SK-MEL-5 (cell line): Measurements from ENCODE around the gene ZNF584. TPM values are rescaled to one million over a fixed set of nuclear protein-coding genes. Genes with fewer than 3 reads are reported as not detected.
"Not testable (repeated sequence)": the region's sequence is repeated elsewhere in the genome, so short reads cannot be mapped to it uniquely, and the experiment has no call there.

ENCODE experiments used
- DNase-seq: peaks from one replicate; pipeline ENCODE4 v3.0.0-alpha.2; 2016; ENCODE audit warnings: low read depth, low spot score
- in situ Hi-C: cut with HindIII; loops from 2 replicates; pipeline ENCODE4 v1.10.0; 2016; ENCODE audit warnings: low sequenced_read_pairs, high pct_unique_total_duplicates, low pct_unique_long_range_greater_than_20kb
- small RNA-seq, 2 experiments: library from RNA; depleted of rRNA; stranded (forward); fragments of <200 nt; gene quantifications; one replicate each; pipeline ENCODE3, GENCODE V24; 2014
- total RNA-seq: library from RNA; depleted of rRNA; stranded (reverse); fragments of >200 nt; shearing (Covaris generic); gene quantifications from 2 replicates; pipeline ENCODE4 v1.2.3, GENCODE V29; 2014; rRNA removed

The ZNF584 gene
- total RNA-seq, 1 experiment from 2014 or later = 12.5 TPM

DNA sequence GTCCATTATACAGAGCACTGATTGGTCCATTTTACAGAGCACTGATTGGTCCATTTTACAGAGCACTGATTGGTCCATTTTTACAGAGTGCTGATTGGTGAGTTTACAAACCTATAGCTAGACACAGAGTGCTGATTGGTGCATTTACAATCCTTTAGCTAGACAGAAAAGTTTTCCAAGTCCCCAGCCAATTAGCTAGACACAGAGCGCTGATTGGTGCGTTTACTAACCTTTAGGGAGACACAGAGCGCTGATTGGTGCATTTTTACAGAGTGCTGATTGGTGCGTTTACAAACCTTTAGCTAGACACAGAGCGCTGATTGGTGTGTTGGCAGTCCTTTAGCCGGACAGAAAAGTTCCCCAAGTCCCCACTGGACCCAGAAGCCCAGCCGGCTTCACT is 34.5 kb downstream of the ZNF584 start:
- DNase-seq, in situ Hi-C loops: not testable (repeated sequence)

DNA sequence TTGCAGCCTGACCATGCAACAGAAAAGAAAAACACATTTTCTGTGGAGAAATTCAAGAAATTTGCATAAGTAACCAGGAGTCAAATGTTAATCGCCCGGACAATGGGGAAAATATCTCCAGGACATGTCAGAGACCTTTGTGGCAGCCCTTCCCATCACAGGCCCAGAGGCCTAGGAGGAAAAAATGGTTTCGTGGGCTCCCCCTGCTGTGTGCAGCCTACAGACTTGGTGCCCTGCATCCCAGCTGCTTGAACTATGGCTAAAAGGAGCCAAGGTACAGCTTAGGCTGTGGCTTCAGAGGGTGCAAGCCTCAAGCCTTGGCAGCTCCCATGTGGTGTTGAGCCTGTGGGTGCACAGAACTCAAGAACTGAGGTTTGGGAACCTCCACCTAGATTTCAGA is 40.4 kb downstream of the ZNF584 start:
- DNase-seq, in situ Hi-C loops: not testable (repeated sequence)

DNA sequence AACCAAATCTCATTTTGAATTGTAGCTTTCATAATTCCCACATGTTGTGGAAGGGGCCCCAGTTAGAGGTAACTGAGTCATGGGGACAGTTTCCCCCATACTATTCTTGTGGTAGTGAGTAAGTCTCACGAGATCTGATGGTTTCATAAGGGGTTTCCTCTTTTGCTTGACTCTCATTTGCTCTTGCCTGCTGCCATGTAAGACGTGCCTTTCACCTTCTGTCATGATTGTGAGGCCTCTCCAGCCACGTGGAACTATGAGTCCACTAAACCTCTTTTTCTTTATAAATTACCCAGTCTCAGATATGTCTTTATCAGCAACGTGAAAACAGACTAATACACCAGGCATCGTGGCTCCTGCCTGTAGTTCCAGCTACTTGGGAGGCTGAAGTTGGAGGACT is 41.5 kb downstream of the ZNF584 start:
- in situ Hi-C loops = not testable (repeated sequence)

DNA sequence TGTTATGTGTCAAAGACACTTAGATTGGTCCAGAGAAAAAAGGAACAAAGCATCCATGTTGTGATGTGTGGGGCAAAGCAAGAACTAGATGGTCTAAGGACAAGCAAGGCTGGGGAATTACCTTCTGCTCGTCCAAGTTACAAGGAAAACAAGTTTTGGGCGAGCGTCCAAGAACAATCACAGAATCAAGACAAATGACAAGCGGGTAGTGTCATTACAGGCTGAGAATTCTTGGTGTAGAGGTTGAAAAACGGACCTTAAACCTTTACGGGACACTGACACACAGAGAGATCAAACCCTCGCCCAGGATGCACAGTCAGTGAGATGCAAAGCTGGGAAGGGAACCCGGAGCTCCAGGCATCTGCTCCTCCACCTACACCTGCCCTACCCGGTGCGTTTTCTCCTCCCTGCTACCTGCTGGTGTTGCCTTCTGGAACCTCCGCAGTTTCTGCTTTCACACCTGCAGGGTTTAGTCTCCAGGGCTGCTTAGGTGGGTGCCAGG is 42.5 kb downstream of the ZNF584 start:
- in situ Hi-C loops = no loop called here
- no peak for DNase-seq

More for the DNA sequence above, 41.5 kb downstream of the ZNF584 start:
- DNase-seq = not testable (repeated sequence)

DNA sequence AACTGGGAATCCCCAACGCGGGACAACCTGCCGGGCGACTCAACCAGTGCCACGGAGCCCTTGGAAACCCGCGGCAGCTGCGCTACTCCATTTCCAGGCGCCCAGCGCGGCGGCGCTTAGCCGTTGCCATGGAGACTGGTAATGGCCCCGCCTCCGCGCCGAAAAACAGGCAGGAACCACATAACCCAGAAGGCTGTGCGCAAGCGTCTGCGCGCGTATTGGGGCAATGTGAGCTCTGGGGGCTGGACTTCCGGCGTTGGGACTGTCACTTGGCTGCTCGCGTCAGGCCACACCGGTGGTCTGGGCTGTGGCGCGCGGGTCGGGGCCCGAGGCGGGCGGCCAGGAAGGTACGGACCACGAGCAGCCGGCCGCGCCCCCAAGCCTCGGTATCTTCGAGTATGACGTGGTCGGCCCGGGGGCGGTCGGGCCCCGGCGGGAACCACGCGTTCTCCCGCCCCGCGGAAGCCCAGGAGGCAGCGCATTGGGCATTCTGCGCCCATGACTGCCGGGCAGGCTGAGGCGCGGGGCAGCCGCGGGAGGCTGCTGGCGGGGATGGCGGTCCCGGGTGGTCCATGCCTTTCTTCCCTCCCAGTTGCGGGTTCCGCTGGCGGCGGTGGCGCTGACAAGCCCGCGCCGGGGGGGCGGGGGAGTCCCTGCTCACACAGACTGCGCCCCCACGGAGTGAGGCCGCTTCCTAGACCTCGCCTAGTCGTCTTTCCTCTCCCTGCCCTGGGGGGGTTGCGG is 43.1 kb downstream of the ZNF584 start, which contains the start of gene ZNF324B:
Gene ZNF324B (plus strand): TSS at position 265 of the 744 bp plus-strand sequence. CDS start 2,080 bp downstream, outside the sequence.
- peak; percentile 94 for DNase-seq
- in situ Hi-C loops = no loop called here

DNA sequence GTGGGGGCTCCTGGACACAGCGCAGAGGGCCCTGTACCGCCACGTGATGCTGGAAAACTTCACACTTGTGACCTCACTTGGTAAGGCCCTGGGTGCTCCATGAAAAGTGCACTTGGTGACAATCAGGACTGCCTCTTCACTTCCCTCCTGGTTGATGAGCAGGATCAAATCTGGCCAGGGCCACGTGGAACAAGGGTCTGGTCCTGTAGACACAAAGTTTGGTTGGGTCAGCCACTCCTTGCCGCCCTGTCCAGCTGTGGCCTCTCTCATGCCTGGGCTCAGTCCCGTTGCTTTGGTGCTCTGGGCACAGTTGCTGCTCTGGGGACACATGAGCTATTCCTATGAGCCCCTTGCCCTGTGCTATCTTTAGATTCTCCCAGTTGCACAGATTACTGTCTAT is 45.3 kb downstream of the ZNF584 start:
- DNase-seq = no peak
- in situ Hi-C loops = no loop called here

DNA sequence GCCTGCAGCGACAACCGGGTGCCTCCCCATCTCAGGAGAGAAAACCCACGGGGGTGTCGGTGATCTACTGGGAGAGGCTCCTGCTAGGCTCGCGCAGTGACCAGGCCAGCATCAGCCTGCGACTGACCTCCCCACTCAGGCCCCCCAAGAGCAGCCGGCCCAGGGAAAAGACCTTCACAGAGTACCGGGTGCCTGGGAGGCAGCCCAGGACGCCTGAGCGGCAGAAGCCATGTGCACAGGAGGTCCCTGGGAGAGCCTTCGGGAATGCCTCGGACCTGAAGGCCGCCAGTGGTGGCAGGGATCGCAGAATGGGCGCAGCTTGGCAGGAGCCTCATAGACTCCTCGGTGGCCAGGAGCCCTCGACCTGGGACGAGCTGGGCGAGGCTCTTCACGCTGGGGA is 46.9 kb downstream of the ZNF584 start:
- in situ Hi-C loops = no loop called here
- no peak for DNase-seq

DNA sequence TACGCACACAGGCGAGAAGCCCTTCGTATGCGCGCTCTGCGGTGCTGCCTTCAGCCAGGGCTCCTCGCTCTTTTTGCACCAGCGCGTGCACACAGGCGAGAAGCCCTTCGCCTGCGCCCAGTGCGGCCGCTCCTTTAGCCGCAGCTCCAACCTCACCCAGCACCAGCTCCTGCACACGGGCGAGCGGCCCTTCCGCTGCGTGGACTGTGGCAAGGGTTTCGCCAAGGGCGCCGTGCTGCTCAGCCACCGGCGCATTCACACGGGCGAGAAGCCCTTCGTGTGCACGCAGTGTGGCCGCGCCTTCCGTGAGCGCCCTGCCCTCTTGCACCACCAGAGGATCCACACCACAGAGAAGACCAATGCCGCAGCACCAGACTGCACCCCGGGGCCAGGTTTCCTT is 47.7 kb downstream of the ZNF584 start:
- no peak for DNase-seq
- in situ Hi-C loops = no loop called here

DNA sequence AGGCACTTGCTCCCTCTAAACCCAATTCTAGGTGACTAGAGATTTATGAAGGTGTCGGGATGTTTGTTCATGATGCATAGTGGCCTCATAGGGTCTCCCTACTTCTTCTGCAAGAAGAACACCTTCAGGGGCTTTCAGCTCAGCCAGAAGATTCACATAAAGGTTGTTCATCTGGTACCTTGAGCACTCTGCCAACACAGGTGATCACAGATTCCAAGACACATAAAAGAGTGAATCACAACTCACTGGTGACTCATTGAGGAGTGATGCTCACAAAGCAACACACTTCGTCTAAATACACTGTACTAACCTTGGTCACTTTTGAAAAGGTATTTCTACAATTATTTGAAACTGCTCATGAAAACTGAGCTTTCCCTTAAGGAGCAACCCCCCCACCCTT is 51.6 kb downstream of the ZNF584 start:
- in situ Hi-C loops = no loop called here
- DNase-seq = no peak

DNA sequence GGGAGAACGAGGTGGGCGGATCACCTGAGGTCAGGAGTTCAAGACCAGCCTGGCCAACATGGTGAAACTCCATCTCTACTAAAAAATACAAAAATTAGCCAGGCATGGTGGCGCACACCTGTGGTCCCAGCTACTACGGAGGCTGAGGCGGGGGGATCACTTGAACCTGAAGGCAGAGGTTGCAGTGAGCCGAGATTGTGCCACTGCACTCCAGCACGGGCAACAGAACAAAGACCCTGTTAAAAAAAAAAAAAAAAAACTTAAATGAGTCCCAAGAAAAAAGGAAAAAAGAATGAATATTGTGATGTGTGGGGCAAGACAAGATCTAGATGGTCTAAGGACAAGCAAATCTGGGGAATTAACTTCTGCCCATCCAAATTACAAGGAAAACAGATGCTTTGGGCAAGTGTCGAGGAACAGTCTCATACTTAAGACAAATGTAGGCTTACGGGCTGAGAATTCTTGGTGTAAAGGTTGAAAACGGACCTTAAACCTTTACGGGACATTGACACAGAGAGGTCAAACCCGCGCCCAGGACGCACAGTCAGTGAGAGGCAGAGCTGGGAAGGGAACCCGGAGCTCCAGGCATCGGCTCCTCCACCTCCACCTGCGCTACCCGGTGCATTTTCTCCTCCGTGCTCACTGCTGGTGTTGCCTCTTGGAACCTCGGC is 57.8 kb downstream of the ZNF584 start:
- in situ Hi-C loops = no loop called here
- DNase-seq = no peak

DNA sequence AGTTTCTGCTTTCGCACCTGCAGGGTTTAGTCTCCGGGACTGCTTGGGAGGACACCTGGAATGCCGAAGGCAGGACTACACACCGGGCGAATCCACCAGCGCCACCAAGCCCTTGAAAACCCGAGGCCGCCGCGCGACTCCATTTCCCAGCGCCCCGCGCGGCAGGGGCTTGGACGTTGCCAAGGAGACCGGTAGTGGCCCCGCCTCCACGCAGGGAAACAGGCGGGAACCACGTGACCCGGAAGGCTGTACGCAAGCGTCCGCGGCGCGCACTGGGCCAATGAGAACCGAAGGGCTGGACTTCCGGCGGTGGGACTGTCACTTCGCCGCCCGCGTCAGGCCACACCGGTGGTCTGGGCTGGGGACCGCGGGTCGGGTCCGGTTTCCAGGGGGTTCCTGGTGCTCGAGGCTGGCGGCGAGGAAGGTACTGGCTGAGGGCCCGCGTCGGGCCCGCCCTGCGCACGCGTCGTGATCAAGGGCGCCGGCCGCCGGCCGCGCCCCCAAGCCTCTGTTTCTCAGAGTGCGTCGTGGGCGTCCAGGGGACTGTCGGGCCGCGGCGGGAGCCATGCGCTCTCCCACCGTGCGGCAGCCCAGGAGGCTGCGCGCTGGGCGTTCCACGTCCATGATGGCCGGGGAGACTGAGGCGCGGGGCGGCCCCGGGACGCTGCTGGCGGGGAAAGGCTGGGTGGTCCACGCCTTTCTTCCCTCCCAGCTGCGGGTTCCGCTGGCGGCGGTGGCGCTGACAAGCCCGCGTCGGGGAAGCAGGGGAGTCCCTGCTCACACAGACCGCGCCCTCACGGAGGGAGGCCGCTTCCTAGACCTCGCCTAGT is 58.5 kb downstream of the ZNF584 start, which contains the start of gene ZNF324:
Gene ZNF324 (plus strand): TSS at position 321 of the 830 bp plus-strand sequence. CDS start 2,106 bp downstream, outside the sequence.
- in situ Hi-C loops = no loop called here
- peak; percentile 95 for DNase-seq

Small RNA genes lying within 50 kb of the gene (small RNA-seq; reads per million reads assigned to genes)
- gene MIR4754 = 0 to 0.02 reads per million in 2 experiments
- 0.12 to 1.6 reads per million in 2 experiments for gene RNA5SP473

Other genes with a start within 250 kb of the ZNF584 start
- 11.9 and 14.3 TPM in 2 replicates for gene ZNF274, start 225.6 kb upstream of the ZNF584 start, total RNA-seq
- gene ZNF544, start 179.7 kb upstream of the ZNF584 start, total RNA-seq = 7.6 and 8.3 TPM in 2 replicates
- gene ZNF8, start 129.7 kb upstream of the ZNF584 start, total RNA-seq = 2.9 and 3.6 TPM in 2 replicates
- 48.0 and 48.1 TPM in 2 replicates for gene ERVK3-1, start 103.3 kb upstream of the ZNF584 start, total RNA-seq
- gene ZSCAN22, start 81.7 kb upstream of the ZNF584 start, total RNA-seq = 2.9 and 3.2 TPM in 2 replicates
- gene A1BG, start 55.2 kb upstream of the ZNF584 start, total RNA-seq = 18.7 and 23.4 TPM in 2 replicates
- gene ZNF497, start 45.9 kb upstream of the ZNF584 start, total RNA-seq = 0.40 and 1.3 TPM in 2 replicates
- gene ZNF837, start 27.6 kb upstream of the ZNF584 start, total RNA-seq = 0.40 and 0.87 TPM in 2 replicates
- gene RPS5, start 21.4 kb upstream of the ZNF584 start, total RNA-seq = 1,789 and 1,795 TPM in 2 replicates
- not detected in 2 replicates for gene RNF225, start 13.0 kb upstream of the ZNF584 start, total RNA-seq
- 0.16 and 0.35 TPM in 2 replicates for gene ZNF132, start 31.5 kb downstream of the ZNF584 start, total RNA-seq
- 6.8 TPM in 2 replicates for gene ZNF324B, start 43.0 kb downstream of the ZNF584 start, total RNA-seq
- 6.3 and 7.7 TPM in 2 replicates for gene ZNF324, start 58.4 kb downstream of the ZNF584 start, total RNA-seq
- 7.6 and 8.7 TPM in 2 replicates for gene ZNF446, start 67.7 kb downstream of the ZNF584 start, total RNA-seq
- 0.13 and 0.16 TPM in 2 replicates for gene SLC27A5, start 103.3 kb downstream of the ZNF584 start, total RNA-seq
- 1.9 and 3.3 TPM in 2 replicates for gene ZBTB45, start 111.2 kb downstream of the ZNF584 start, total RNA-seq
- 346 and 425 TPM in 2 replicates for gene TRIM28, start 135.4 kb downstream of the ZNF584 start, total RNA-seq
- gene CHMP2A, start 146.5 kb downstream of the ZNF584 start, total RNA-seq = 82.6 and 89.4 TPM in 2 replicates
- gene UBE2M, start 150.0 kb downstream of the ZNF584 start, total RNA-seq = 82.8 and 85.3 TPM in 2 replicates
- gene MZF1, start 164.7 kb downstream of the ZNF584 start, total RNA-seq = 5.4 and 5.9 TPM in 2 replicates